Measurements from ENCODE around the gene CCDC159. TPM values are rescaled to one million over a fixed set of nuclear protein-coding genes. Genes with fewer than 3 reads are reported as not detected.
"Not testable (repeated sequence)": the region's sequence is repeated elsewhere in the genome, so short reads cannot be mapped to it uniquely, and the experiment has no call there.

The CCDC159 gene
- total RNA-seq, 1 experiment from 2014 or later, result 5.1 TPM

DNA sequence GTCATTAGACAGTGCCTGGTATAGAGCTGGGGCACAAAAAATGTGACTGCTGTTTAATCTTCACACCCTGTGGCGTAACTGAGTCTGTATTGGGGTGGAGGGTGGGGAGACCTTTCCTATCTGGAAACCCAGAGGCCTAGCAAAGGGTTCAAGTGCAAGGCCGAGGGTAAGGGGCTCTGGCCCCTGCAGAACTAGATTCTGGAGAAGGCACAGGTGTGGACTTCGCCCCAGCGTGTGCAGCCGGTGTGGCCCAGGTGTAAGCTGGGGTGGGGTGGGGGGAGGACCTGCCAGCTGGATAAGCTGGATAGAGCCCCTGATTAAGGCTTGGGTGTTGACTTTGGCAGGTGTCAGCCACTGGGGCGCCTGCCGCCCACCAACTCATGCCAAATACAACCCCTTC is 8.2 kb upstream of the CCDC159 start:
- DNase-seq (ENCODE audit: low spot score), result no peak

DNA sequence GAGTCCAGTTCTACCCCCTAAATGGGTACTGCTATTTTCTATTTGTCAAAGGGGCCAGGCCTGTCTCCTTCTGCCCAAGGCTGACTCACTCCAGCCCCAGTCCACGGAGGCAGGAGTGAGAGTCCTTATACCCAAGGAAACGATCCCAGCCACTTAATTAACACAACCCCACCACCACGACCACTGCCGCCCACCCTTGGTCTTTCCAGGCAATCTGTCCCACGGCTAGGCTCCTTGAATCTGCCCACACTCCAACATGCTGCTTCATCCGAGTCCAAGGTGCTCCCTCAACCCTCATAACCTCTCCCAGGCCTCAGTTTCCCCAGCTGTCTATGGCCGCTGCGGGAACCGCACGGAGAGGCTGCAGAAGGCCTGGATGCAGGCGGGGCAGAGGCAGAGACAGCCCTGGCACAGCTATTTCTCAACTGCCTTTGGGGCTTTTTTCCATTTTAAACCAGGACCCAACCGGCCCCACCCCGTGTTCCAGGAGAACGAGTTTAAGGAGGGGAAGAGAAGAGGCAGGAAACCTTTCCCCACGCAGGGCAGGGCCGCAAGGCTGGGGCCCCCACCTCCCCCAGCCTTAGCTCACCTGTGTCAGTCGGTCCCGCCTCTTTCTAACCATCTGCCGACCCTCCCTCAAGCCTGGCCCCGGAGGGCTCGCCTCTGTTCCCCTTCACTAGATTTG is 7.6 kb upstream of the CCDC159 start:
- no peak for DNase-seq (ENCODE audit: low spot score)

- DNase-seq (ENCODE audit: low spot score), result no peak
Observed at GRCh38 chr19:11339254-11340098, 6.8 kb upstream of the CCDC159 start, which contains the start of gene RAB3D. TSS of gene RAB3D (minus strand) at chr19:11339657. CDS start at chr19:11337399, 2,258 bp downstream.

- not testable (repeated sequence) for DNase-seq (ENCODE audit: low spot score)
Observed at GRCh38 chr19:11340099-11340467, 6.2 kb upstream of the CCDC159 start.

DNA sequence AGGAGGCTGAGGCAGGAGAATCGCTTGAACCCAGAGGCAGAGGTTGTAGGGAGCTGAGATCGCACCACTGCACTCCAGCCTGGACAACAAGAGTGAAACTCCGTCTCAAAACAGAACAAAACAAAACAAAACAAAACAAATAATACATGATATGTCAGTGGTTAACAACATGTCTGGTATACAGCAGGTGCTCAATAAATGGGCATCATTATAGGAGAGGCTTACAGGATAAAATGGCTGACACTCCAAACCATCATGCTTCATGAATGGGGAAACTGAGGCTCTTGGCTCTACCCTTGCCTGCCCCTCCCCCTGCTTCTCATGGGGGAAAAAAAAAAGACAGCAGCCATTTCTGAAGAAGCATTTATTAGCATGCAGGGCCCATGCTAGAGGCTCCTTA is 3.9 kb upstream of the CCDC159 start:
- DNase-seq (ENCODE audit: low spot score), result no peak

DNA sequence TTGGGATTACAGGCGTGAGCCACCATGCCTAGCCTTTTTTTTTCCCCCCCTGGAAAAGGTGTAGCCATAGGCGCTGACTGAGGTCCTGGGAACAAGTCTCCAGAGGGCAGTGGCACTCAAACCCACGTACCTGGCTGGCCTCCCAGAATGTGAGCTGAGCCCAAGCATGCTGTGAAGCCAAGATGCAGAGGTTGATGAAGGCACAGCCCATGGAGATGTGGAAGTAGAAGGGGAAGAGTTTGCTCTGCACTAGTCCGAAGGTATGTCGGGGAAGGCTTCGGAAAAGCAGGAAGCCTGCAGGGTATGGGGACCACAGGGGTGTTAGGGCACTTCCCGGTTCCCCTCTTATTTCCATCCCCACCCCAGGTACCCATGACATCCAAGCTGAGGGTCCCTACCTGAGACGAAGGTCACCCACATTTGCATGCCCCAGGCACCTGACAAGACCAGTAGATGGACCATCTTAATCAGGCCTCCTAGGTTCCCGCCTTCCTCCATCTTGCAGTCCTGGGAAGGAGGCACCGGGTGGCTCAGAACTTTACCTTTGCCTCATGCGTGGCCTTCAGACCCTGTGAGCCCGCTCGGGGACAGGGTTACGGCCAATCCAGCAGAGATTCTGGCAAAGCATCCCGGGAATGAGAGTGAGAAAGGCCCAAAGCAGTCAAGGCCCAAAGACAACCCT is 1.1 kb upstream of the CCDC159 start:
- DNase-seq (ENCODE audit: low spot score), result peak; percentile 49

DNA sequence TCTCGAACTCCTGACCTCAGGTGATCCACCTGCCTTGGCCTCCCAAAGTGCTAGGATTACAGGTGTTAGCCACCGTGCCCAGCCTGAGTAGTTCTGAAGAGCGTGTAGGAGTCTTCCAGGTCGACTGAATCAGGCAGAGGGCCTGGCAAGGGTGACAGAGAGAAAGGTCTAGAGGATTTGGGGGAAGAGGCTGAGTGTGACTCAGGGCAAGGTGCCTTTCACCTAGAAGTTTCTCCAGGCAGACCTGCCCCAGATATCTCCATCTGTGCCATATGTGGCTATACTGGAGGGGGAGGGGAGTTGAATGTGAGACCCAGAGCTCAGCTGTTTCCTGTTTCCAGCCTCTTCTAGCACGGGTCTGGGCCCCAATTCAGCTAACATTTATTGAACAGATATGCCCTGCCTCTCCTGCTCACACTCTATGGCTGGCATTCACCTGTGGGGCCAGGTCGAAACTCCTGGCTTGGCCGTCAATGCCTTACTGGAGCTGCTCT is 1.3 kb downstream of the CCDC159 start:
- no peak for DNase-seq (ENCODE audit: low spot score)

DNA sequence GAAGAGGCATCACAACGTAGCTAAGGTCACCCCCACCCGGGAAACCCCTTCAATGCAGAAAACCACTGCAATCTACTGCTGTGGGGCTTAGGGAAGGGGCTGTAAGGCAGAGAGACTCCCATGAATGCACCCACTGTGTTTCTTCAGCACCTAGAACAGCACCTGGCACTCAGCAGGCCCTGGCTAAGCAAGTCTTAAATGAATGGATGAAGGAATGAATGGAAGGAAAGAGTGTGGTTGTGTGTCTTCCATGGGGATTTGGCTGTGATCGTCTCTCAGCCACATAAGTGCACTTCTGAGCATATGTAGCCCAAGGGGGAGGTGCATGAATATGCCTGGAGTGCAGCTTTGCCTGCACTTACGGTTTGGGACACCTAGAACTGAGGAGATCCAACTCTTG is 2.9 kb downstream of the CCDC159 start:
- no peak for DNase-seq (ENCODE audit: low spot score)

DNA sequence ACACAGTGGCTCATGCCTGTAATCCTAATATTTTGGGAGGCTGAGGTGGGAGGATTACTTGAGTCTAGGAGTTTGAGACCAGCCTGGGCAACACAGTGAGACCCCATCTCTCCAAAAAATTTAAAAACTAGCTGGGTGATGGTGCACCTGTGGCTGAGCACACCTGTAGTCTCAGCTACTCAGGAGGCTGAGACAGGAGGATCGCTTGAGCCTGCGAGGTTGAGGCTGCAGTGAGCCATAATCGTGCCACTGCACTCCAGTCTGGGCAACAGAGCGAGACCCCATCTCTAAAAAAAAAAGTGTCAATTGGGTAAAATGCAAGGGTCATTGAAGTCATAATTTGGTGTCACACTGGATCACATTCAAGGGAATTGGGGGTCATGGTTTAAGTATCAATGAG is 7.8 kb downstream of the CCDC159 start:
- not testable (repeated sequence) for DNase-seq (ENCODE audit: low spot score)

DNA sequence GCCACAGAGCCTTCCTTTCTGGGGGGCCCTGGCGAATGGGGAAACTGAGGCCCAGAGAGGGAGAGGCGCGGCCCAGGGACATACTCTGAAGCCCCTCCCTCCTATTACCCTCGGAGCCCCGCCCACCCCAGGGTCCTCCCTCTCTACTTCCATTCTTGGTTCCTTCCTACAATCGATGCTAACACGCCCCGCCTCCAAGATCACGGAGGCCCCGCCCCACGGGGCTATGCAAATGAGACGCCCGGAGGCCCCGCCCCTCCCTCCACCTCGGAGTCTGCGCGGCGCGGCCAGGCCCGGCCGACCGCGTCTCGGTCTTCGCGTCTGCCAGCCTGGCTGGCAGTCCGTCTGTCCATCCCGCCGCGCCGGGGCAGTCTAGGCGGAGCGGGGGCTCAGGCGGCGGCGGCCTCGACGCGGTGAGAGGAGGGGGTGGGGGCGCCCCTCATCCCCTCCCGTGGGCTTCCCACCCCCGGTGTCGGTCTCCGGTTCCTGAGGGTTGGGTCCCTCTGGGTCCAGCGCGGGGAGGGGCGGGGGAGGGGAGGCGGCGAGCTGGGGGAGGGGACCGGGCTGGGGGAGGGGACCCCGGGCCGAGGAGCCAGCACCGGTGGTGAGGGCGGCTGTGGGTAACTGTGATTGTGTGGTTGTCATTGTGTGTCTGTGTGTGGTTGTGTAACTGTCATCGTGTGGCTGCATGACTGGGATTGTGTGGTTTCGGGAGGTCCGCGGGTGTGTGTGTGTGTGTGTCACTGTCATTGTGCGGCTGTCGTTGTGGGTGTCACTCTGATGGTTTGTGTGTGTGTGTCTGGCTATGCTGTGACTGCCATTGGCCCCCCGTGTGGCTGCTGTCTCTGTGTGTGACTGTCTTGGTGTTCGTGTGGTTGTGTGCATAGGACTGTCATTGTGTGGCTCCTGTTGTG is 9.1 kb downstream of the CCDC159 start, which contains the start of gene PLPPR2:
Gene PLPPR2, plus strand, starts transcription at position 273 of the 914 bp plus-strand sequence. CDS start 2,242 bp downstream, outside the sequence.
- DNase-seq (ENCODE audit: low spot score), result peak; percentile 62

- DNase-seq (ENCODE audit: low spot score), result no peak
Observed at GRCh38 chr19:11356074-11356397, 9.7 kb downstream of the CCDC159 start.

DNA sequence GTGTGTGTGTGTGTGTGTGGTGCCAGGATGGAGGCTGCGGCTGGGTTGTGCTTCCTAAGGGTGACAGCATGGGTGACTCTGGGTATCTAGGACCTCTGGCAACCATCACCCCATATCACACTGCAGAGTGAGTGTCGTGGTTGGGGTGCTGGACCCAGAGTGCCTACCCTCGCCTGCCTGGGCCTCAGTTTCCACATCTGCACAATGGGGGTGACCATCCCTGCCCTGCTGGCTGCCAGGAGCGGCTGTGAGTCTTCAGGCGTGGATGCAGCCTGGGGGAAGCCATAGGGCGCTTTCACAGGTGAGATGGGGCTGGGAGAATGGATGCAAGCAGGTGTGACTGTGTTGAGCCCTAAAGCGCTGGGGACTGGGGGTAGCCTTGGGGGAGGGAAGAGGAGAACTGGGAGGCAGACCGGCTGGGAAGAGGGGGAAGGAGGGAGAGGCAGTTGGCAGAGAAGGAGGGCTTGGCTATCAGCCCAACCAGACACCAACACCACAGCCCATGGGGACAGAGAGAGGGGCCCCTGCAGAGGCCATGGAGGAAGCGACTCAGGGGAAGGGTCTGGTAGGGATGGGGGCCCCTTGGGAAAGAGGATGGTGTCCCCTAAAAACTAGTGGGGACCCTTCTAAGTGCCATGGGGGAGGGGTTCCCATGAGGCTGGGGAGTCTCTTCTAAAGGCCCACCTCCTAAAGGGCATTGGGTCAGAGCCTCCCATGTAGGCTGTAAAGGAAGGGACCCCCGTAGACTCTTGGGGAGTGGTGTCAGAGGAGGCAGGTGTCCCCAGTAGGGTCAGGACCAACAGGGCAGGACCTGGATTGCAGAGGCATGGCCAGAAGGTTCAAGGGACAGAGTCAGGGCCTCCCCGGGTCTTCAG is 10.6 kb downstream of the CCDC159 start:
- no peak for DNase-seq (ENCODE audit: low spot score)

GRCh38 chr19:11359421-11359820 is 13.1 kb downstream of the CCDC159 start:
- no peak for DNase-seq (ENCODE audit: low spot score)

GRCh38 chr19:11361037-11361770 is 14.9 kb downstream of the CCDC159 start:
- no peak for DNase-seq (ENCODE audit: low spot score)

- DNase-seq (ENCODE audit: low spot score), result no peak
Observed at GRCh38 chr19:11361771-11362731, 15.7 kb downstream of the CCDC159 start.

DNA sequence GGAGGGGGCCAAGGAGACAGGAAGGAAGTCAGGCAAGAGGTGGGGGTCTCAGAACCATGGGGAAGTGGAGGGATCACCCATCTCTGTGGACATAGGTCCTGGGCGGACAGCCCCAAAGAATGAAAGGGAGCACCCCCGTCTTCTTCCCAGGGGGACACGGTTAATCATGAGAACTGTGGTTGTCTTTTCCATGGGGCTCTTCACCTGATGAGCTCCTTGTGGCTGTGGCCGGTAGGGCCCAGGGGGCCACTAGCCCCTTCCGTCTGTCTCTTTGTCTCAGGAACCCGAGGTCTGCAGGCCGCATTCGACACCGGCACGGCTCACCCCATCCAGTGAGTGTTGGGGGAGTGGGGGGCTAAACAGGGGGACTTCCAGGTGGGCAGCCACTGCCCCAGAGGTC is 17.6 kb downstream of the CCDC159 start:
- no peak for DNase-seq (ENCODE audit: low spot score)

- no peak for DNase-seq (ENCODE audit: low spot score)
Observed at GRCh38 chr19:11364296-11364904, 18.1 kb downstream of the CCDC159 start.

GRCh38 chr19:11364935-11365334 is 18.6 kb downstream of the CCDC159 start:
- DNase-seq (ENCODE audit: low spot score), result no peak

Data from H4 (cell line).